Mesendoderm (in vitro differentiated cells): Measurements from ENCODE around the gene ICA1L.

Source experiments
- DNase-seq: peaks from one replicate; pipeline ENCODE4 v3.0.0; 2013
- H2AK5ac ChIP-seq: 2 replicates; pipeline ENCODE4 v1.6.1; 2013; ENCODE audit warnings: low read length, inconsistent platforms
- H2BK120ac ChIP-seq: 2 replicates; pipeline ENCODE4 v1.6.1; 2013; ENCODE audit warnings: low read depth, mild to moderate bottlenecking, low read length, moderate library complexity, mixed read lengths
- H2BK15ac ChIP-seq: replicated peaks from 2 replicates; pipeline ENCODE4 v1.6.1; 2013; ENCODE audit warnings: low read depth, mild to moderate bottlenecking, moderate library complexity
- H2BK5ac ChIP-seq: 2 replicates; pipeline ENCODE4 v1.6.1; 2013; ENCODE audit warnings: low read length, inconsistent platforms
- H3K18ac ChIP-seq: 2 replicates; pipeline ENCODE4 v1.6.1; 2013; ENCODE audit warnings: mild to moderate bottlenecking, low read length, mixed read lengths
- H3K23ac ChIP-seq: one replicate; pipeline ENCODE4 v1.6.1; 2013; ENCODE audit warnings: low read length
- H3K27ac ChIP-seq: 2 replicates; pipeline ENCODE4 v1.5.1; 2013; ENCODE audit warnings: low read depth, mild to moderate bottlenecking, inconsistent platforms, low read length, moderate library complexity
- H3K27me3 ChIP-seq: 2 replicates; pipeline ENCODE4 v1.6.1; 2013; ENCODE audit warnings: low read length, control low read depth, mild to moderate bottlenecking, inconsistent platforms; ENCODE audit not compliant: insufficient read depth, poor library complexity
- H3K36me3 ChIP-seq: 2 replicates; pipeline ENCODE4 v1.6.1; 2013; ENCODE audit warnings: low read length, inconsistent platforms; ENCODE audit not compliant: control insufficient read depth, insufficient read depth
- H3K4ac ChIP-seq: one replicate; pipeline ENCODE4 v1.6.1; 2013; ENCODE audit warnings: low read depth, mild to moderate bottlenecking, low read length, moderate library complexity
- H3K4me1 ChIP-seq: 2 replicates; pipeline ENCODE4 v1.6.1; 2013; ENCODE audit warnings: low read depth, low read length, inconsistent platforms; ENCODE audit not compliant: control insufficient read depth
- H3K4me2 ChIP-seq: 2 replicates; pipeline ENCODE4 v1.6.1; 2013; ENCODE audit warnings: low read length
- H3K4me3 ChIP-seq: 2 replicates; pipeline ENCODE4 v1.5.1; 2013; ENCODE audit warnings: mild to moderate bottlenecking, low read length
- H3K56ac ChIP-seq: one replicate; pipeline ENCODE4 v1.6.1; 2013; ENCODE audit warnings: low read length
- H3K79me1 ChIP-seq: 2 replicates; pipeline ENCODE4 v1.6.1; 2013; ENCODE audit warnings: low read length, inconsistent platforms
- H3K79me2 ChIP-seq: 2 replicates; pipeline ENCODE4 v1.6.1; 2013; ENCODE audit warnings: mild to moderate bottlenecking, low read length; ENCODE audit not compliant: control insufficient read depth, insufficient read depth
- H3K9ac ChIP-seq: 2 replicates; pipeline ENCODE4 v1.6.1; 2013; ENCODE audit warnings: low read length, inconsistent platforms
- H4K5ac ChIP-seq: one replicate; pipeline ENCODE4 v1.6.1; 2013; ENCODE audit warnings: low read length
- H4K8ac ChIP-seq: one replicate; pipeline ENCODE4 v1.6.1; 2013; ENCODE audit warnings: low read depth, mild to moderate bottlenecking, control low read depth, low read length, moderate library complexity
- WGBS: extraction: QIAGEN DNeasy Blood & Tissue Kit; methylation state at CpG from one replicate; pipeline ENCODE4 v1.1.7; 2013; ENCODE audit warnings: low lambda C conversion rate, missing lambda C conversion rate; ENCODE audit not compliant: insufficient coverage; ENCODE audit errors: extremely low coverage; 5-methylcytosine and 5-hydroxymethylcytosine counted together

The ICA1L gene

GRCh38 chr2:202818321-202818720 lies 53.2 kb downstream of the ICA1L start:
- no peak overlapping the region for H3K27ac ChIP-seq
- no peaks in the 10 kb centered on the region for H3K27me3 ChIP-seq
- no peak overlapping the region for H3K4me3 ChIP-seq
- DNase-seq, result no peak
- H2BK5ac ChIP-seq, result no peak overlapping the region
- no peak overlapping the region for H3K4me2 ChIP-seq
- no peak overlapping the region for H2BK120ac ChIP-seq
- H3K9ac ChIP-seq, result no peak overlapping the region
- H4K5ac ChIP-seq, result no peak overlapping the region
- no peaks in the 10 kb centered on the region for H3K79me1 ChIP-seq
- H3K56ac ChIP-seq, result no peak overlapping the region
- H2AK5ac ChIP-seq, result no peak overlapping the region
- H3K79me2 ChIP-seq, result no peaks in the 10 kb centered on the region
- H3K23ac ChIP-seq, result no peak overlapping the region
- H2BK15ac ChIP-seq, result no peak overlapping the region
- no peaks in the 10 kb centered on the region for H3K4me1 ChIP-seq
- no peaks in the 10 kb centered on the region for H3K36me3 ChIP-seq
- no peak overlapping the region for H4K8ac ChIP-seq
- H3K18ac ChIP-seq, result no peak overlapping the region
- WGBS, result no CpG with 5 or more reads among the region's 3 CpGs
- H3K4ac ChIP-seq, result no peak overlapping the region

- H3K4me1 ChIP-seq, result no peaks in the 10 kb centered on the region
- H3K18ac ChIP-seq, result no peak overlapping the region
- H3K36me3 ChIP-seq, result no peaks in the 10 kb centered on the region
- H4K8ac ChIP-seq, result no peak overlapping the region
- no peak overlapping the region for H3K4me2 ChIP-seq
- H3K27ac ChIP-seq, result no peak overlapping the region
- H3K27me3 ChIP-seq, result no peaks in the 10 kb centered on the region
- H2BK15ac ChIP-seq, result no peak overlapping the region
- no peak for DNase-seq
- H3K4ac ChIP-seq, result no peak overlapping the region
- H3K4me3 ChIP-seq, result no peak overlapping the region
- no peak overlapping the region for H3K56ac ChIP-seq
- H3K9ac ChIP-seq, result no peak overlapping the region
- H2BK120ac ChIP-seq, result no peak overlapping the region
- no peak overlapping the region for H3K23ac ChIP-seq
- no peak overlapping the region for H2BK5ac ChIP-seq
- H3K79me1 ChIP-seq, result no peaks in the 10 kb centered on the region
- H2AK5ac ChIP-seq, result no peak overlapping the region
- whole genome bisulfite sequencing, result no CpG with 5 or more reads among the region's 1 CpG
- H3K79me2 ChIP-seq, result no peaks in the 10 kb centered on the region
- no peak overlapping the region for H4K5ac ChIP-seq
Measured at GRCh38 chr2:202817771-202818170, 53.8 kb downstream of the ICA1L start.

GRCh38 chr2:202815548-202816360 lies 55.8 kb downstream of the ICA1L start:
- DNase-seq, result no peak
- H3K9ac ChIP-seq, result no peak overlapping the region
- H3K4me3 ChIP-seq, result no peak overlapping the region
- no peak overlapping the region for H3K4me2 ChIP-seq
- H2AK5ac ChIP-seq, result no peak overlapping the region
- no peak overlapping the region for H3K18ac ChIP-seq
- H2BK120ac ChIP-seq, result no peak overlapping the region
- no peak overlapping the region for H3K4ac ChIP-seq
- no peak overlapping the region for H3K56ac ChIP-seq
- H3K27me3 ChIP-seq, result no peaks in the 10 kb centered on the region
- no peak overlapping the region for H3K23ac ChIP-seq
- H4K5ac ChIP-seq, result no peak overlapping the region
- no peak overlapping the region for H2BK15ac ChIP-seq
- no peaks in the 10 kb centered on the region for H3K79me2 ChIP-seq
- WGBS, result no CpG with 5 or more reads among the region's 4 CpGs
- no peak overlapping the region for H2BK5ac ChIP-seq
- no peak overlapping the region for H3K27ac ChIP-seq
- H4K8ac ChIP-seq, result no peak overlapping the region
- H3K79me1 ChIP-seq, result no peaks in the 10 kb centered on the region
- H3K4me1 ChIP-seq, result no peaks in the 10 kb centered on the region
- H3K36me3 ChIP-seq, result no peaks in the 10 kb centered on the region

GRCh38 chr2:202814226-202814625 lies 57.3 kb downstream of the ICA1L start:
- H3K56ac ChIP-seq, result no peak overlapping the region
- no CpG with 5 or more reads among the region's 1 CpG for WGBS
- H3K4ac ChIP-seq, result no peak overlapping the region

GRCh38 chr2:202813387-202813786 lies 58.2 kb downstream of the ICA1L start:
- WGBS, result no CpG with 5 or more reads among the region's 3 CpGs
- no peaks in the 10 kb centered on the region for H3K36me3 ChIP-seq
- H3K27ac ChIP-seq, result no peak overlapping the region
- no peak overlapping the region for H3K9ac ChIP-seq
- H3K23ac ChIP-seq, result no peak overlapping the region
- H3K56ac ChIP-seq, result no peak overlapping the region
- H4K5ac ChIP-seq, result no peak overlapping the region
- H3K18ac ChIP-seq, result no peak overlapping the region
- H2AK5ac ChIP-seq, result no peak overlapping the region
- H3K79me1 ChIP-seq, result no peaks in the 10 kb centered on the region
- H2BK15ac ChIP-seq, result no peak overlapping the region
- H3K4ac ChIP-seq, result no peak overlapping the region
- H4K8ac ChIP-seq, result no peak overlapping the region
- no peak for DNase-seq
- H3K4me2 ChIP-seq, result no peak overlapping the region
- no peak overlapping the region for H2BK5ac ChIP-seq
- H2BK120ac ChIP-seq, result no peak overlapping the region
- no peaks in the 10 kb centered on the region for H3K4me1 ChIP-seq
- no peaks in the 10 kb centered on the region for H3K79me2 ChIP-seq
- H3K27me3 ChIP-seq, result no peaks in the 10 kb centered on the region
- H3K4me3 ChIP-seq, result no peak overlapping the region

More at GRCh38 chr2:202814226-202814625, 57.3 kb downstream of the ICA1L start:
- no peak overlapping the region for H4K8ac ChIP-seq
- no peak for DNase-seq
- H3K79me2 ChIP-seq, result no peaks in the 10 kb centered on the region
- no peak overlapping the region for H2BK120ac ChIP-seq
- no peaks in the 10 kb centered on the region for H3K36me3 ChIP-seq
- H3K23ac ChIP-seq, result no peak overlapping the region
- no peak overlapping the region for H2AK5ac ChIP-seq
- no peak overlapping the region for H3K4me2 ChIP-seq
- H3K27me3 ChIP-seq, result no peaks in the 10 kb centered on the region
- no peak overlapping the region for H3K4me3 ChIP-seq
- no peaks in the 10 kb centered on the region for H3K4me1 ChIP-seq
- no peaks in the 10 kb centered on the region for H3K79me1 ChIP-seq
- H3K27ac ChIP-seq, result no peak overlapping the region
- H2BK5ac ChIP-seq, result no peak overlapping the region
- H4K5ac ChIP-seq, result no peak overlapping the region
- H3K9ac ChIP-seq, result no peak overlapping the region
- no peak overlapping the region for H2BK15ac ChIP-seq
- H3K18ac ChIP-seq, result no peak overlapping the region

- H3K4ac ChIP-seq, result no peak overlapping the region
- no peak overlapping the region for H2BK120ac ChIP-seq
- H3K27ac ChIP-seq, result no peak overlapping the region
- H4K8ac ChIP-seq, result no peak overlapping the region
- H3K4me2 ChIP-seq, result no peak overlapping the region
- no peak overlapping the region for H3K23ac ChIP-seq
- no peaks in the 10 kb centered on the region for H3K36me3 ChIP-seq
- no peak overlapping the region for H3K9ac ChIP-seq
- no peak overlapping the region for H2AK5ac ChIP-seq
- no peak overlapping the region for H4K5ac ChIP-seq
- no CpG with 5 or more reads among the region's 3 CpGs for WGBS
- DNase-seq, result no peak
- H3K4me1 ChIP-seq, result no peaks in the 10 kb centered on the region
- no peak overlapping the region for H3K18ac ChIP-seq
- H2BK5ac ChIP-seq, result no peak overlapping the region
- H3K79me2 ChIP-seq, result no peaks in the 10 kb centered on the region
- H3K27me3 ChIP-seq, result no peaks in the 10 kb centered on the region
- H3K4me3 ChIP-seq, result no peak overlapping the region
- H3K79me1 ChIP-seq, result no peaks in the 10 kb centered on the region
- no peak overlapping the region for H2BK15ac ChIP-seq
- H3K56ac ChIP-seq, result no peak overlapping the region
Measured at GRCh38 chr2:202808754-202809153, 62.8 kb downstream of the ICA1L start.
